Measurements from ENCODE around the gene TCF3.
A peak's percentile ranks its signal among the peaks of the same experiment; 100 is the strongest.

- peak; percentile 49 for TF ChIP-seq CTCF (IDR thresholded peaks at IDR 0.05; ENCODE audit: borderline replicate concordance, extremely low read depth, low read length, poor library complexity, severe bottlenecking)
- TF ChIP-seq EZH2 (IDR thresholded peaks at IDR 0.05; ENCODE audit: borderline replicate concordance, low read depth, low read length, severe bottlenecking) = no peak
Observed at GRCh38 chr19:1618157-1619093, 34.0 kb downstream of the TCF3 start.
